H4 (cell line): ENCODE results near the gene ROR2. TPM values are rescaled to one million over a fixed set of nuclear protein-coding genes. Genes with fewer than 3 reads are reported as not detected.

Experiments used
- DNase-seq: peaks from one replicate; pipeline ENCODE4 v3.0.0-alpha.2; 2015; ENCODE audit warnings: low spot score
- total RNA-seq: library from RNA; depleted of rRNA; stranded (reverse); fragments of >200 nt; shearing (Covaris generic); gene quantifications from 2 replicates; pipeline ENCODE4 v1.2.3, GENCODE V29; 2014

The ROR2 gene
- total RNA-seq, 1 experiment from 2014 or later = 1.8 TPM

DNA sequence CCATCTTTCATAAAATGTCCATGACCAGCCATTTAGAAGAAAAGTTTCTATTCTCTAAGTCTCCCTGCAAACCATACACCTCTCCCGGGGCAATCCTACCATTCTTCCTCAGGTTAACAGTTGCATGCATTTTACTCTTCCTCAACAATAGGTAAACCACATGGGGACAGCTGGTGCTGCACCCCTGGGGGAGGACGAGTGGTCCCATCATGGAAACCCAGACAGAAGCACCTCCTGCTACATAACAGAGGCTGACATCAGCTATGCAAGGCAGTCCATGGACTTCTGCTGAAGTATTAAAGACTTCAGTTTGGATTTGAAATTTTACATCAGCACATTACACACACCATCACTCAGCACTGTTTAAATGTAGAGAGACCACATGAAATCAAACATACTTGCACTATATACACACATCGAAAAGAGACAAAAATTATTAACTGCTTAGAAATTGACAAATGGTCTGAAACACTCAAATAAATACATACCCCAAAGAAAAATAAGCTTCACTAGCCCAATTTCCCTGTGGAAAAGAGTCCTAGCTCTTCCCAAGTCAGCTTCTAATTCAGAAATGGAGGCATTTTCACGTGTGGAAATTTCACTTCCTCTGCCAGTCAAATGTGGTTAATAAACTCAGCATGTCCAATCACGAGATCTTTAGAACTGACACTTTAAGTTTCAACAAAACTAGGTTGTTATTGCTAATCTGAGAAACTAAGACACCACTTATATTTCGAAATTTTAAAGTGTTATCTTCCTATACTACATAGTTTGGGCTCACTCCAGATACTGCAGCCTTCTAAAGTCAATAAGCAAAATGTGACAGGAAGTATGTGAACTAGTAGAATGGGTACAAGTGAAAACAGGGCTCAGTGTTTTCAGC lies 173.4 kb downstream of the ROR2 start:
- no peak for DNase-seq

DNA sequence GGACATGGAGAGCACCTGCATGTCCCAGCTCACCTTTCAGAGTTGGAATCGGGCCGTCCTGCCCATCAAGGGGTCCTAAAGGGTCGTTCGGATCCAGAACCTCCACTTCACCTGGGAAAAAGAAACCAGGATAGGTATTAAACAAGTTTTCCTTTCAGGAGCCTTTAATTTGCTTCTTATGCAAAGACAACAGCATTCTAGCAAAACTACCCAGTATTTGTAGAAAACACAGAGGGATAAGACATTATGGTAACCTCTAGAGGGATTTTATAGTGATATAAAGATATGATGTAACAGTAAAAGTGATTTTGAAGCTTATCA lies 174.4 kb downstream of the ROR2 start:
- no peak for DNase-seq

GRCh38 chr9:91775011-91775707 lies 174.9 kb downstream of the ROR2 start:
- DNase-seq = peak; percentile 44

DNA sequence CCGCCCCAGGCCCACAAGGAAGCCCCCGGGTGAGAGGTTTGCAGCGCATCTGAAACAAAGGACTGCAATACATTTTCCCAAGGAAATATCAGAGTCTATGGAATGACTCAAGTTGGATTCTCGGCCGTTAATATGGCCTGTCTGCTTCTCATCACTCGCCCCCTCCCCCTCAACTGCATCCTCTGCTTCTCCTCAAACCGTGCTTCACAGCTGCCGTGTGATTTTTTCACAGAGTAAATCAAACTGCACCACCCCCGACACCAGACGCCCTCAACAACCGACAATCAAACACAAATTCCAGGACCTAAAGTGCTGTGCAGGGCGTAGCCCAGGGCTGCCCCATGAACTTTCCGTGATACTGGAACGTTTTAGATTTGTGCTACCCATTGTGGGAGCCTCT lies 176.9 kb downstream of the ROR2 start:
- DNase-seq = no peak

DNA sequence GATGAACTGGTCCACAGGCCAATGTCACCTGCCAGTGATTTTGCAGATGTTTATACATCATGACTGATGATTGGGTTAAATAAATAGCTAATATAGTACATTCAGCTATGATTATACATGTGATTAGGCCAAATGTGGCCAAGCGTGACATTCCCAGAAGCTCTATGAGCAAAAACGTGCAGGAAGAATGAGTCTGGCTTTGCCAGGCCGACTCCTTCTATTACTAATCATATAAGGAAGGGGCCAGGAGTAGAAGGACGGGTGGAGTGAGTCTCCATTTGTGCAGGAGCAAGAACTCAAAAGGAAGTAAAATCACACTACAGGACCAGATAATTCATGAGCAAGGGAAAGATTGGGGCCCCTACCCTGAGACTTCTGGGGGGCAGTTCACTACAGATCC lies 178.2 kb downstream of the ROR2 start:
- no peak for DNase-seq

- peak; percentile 67 for DNase-seq
These were observed 179.0 kb downstream of the ROR2 start for GRCh38 chr9:91771027-91771426.

- no peak for DNase-seq
These were observed 179.8 kb downstream of the ROR2 start for GRCh38 chr9:91770229-91770628.

DNA sequence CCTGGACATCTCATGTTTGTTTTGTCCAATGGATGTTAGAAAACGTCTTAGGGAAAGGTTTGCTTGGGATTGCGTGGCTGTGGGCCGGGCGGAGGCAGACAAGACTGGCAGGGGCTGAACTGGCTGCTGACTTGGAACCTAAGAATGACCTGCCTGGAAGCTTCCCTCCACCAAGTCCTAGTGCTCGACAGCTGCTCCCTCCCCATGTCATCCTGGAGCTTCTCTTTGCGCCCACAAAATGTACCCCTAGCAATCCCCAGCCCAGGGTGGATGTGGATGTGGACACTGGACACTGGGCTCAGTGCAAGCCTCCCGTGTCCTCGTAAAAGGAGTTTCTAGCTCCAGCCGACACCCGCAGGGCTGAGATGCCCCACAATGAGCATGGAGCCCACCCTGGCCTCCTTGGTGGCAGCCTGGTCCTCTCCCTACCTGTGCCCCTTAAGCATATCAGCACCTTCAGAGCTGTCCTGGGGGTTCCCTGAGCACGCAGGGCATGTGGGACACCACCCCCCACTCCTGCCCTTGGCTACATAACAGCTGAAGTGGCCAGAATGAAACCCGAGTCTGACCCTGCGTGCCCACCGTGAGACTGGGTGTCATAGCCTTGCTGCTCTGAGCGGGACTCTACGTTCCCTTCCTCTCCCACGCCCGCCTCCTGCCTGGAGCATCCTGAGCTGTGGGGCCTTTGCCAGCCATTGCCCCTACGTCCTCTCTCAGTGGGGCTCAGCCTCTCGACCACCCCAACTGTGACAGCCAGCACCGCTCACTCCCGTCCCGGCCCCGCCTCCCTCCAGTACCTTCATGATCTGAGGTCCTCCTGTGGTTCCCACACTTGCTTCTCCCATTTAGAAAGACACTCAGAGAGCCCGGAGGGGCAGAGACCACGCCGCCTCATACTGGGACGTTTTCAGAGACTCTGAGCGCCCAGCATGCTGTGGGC lies 180.8 kb downstream of the ROR2 start:
- DNase-seq = no peak

- DNase-seq = no peak
These were observed 181.5 kb downstream of the ROR2 start for GRCh38 chr9:91768507-91768906.

GRCh38 chr9:91766315-91767069 lies 183.5 kb downstream of the ROR2 start:
- DNase-seq = no peak

DNA sequence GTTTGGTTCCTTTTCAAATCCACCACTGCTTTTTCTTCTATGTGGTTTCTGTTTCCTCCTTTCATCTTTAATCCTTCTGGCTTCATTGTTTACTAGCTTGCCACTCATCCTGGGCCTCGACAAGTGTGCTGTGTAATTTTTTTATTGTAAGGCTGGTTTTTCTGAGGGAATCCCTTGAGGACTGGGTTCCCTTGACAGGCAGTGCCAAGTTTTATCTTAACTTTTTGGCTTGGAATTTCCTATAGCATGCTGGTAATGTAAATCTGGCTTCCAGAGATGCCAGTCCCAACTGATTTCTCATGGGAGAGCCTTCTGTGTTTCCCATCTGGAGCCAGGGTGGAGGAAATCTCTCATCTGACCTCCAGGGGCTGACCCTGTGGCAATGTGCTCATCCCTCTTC lies 184.7 kb downstream of the ROR2 start:
- no peak for DNase-seq

- no peak for DNase-seq
These were observed 185.4 kb downstream of the ROR2 start for GRCh38 chr9:91764661-91765060.

- no peak for DNase-seq
These were observed 188.7 kb downstream of the ROR2 start for GRCh38 chr9:91761362-91761761.

- no peak for DNase-seq
These were observed 189.1 kb downstream of the ROR2 start for GRCh38 chr9:91760906-91761305.

GRCh38 chr9:91758491-91758981 lies 191.5 kb downstream of the ROR2 start:
- DNase-seq = peak; percentile 19

GRCh38 chr9:91757782-91758181 lies 192.2 kb downstream of the ROR2 start:
- DNase-seq = no peak

DNA sequence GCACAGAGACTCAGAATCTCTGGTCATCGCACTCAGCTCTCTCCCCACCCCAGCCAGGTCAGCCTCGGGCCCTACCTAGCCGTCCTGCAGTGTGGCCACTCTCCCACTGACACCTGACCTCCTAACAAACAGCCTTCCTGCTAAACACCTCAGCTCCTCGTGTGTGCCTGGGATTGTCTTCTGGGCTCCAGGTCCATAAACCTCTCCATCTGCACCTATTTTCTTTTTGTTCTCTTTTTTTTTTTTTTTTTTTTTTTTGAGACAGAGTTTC lies 193.6 kb downstream of the ROR2 start:
- no peak for DNase-seq

- DNase-seq = no peak
These were observed 194.1 kb downstream of the ROR2 start for GRCh38 chr9:91755761-91756509.

DNA sequence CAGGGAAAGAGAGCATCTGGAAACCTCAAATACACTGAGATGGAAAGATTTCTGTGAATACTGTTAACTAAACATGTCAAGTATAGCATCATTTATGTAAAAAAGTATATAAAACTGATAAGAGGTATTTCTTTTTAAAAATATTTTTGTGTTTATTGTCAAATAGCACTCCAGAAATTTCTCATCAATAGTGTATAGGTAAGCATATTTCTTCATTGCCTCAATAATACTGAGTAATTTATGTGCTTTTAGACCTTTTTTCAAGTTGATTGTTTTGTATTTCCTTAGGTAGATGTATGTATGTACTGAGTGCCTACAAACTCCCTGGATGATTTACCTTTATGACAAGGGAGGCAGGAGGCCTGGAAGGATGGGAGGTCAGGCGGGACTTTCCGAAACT lies 196.3 kb downstream of the ROR2 start:
- no peak for DNase-seq

GRCh38 chr9:91751922-91752321 lies 198.1 kb downstream of the ROR2 start:
- DNase-seq = peak; percentile 14

- DNase-seq = no peak
These were observed 199.7 kb downstream of the ROR2 start for GRCh38 chr9:91750343-91750742.
